ENCODE results near the gene PCMT1. TPM values are rescaled to one million over a fixed set of nuclear protein-coding genes. Genes with fewer than 3 reads are reported as not detected.

PCMT1 gene
- total RNA-seq, 1 donor from 2014 or later = 63.7 TPM

DNA sequence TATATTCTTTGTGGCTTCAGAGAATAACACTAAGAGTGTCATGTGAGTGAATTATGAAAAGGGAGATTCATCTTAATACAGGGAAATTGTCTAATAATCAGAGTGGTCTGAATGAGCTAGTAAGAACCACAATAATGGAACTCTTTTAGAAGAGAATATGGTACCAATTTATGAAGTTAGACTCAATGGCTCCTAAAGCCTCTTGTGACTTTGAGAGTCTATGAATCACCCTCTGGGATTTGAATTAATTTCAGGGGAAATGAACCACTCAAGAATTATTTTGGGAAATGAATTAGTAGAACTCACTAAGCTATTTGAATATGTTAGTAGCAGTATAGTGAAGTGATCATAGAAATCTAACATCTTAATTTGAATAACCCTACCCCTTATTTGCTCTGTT is 14.3 kb downstream of the PCMT1 start:
- no peak overlapping the region for H3K27ac ChIP-seq
- H3K4me1 ChIP-seq = peaks cover 3% of the 10 kb centered on the region
- H3K9me3 ChIP-seq = no peaks in the 10 kb centered on the region
- ATAC-seq (no peak), DNase-seq (no peak)
- TF ChIP-seq, protein P1, sequence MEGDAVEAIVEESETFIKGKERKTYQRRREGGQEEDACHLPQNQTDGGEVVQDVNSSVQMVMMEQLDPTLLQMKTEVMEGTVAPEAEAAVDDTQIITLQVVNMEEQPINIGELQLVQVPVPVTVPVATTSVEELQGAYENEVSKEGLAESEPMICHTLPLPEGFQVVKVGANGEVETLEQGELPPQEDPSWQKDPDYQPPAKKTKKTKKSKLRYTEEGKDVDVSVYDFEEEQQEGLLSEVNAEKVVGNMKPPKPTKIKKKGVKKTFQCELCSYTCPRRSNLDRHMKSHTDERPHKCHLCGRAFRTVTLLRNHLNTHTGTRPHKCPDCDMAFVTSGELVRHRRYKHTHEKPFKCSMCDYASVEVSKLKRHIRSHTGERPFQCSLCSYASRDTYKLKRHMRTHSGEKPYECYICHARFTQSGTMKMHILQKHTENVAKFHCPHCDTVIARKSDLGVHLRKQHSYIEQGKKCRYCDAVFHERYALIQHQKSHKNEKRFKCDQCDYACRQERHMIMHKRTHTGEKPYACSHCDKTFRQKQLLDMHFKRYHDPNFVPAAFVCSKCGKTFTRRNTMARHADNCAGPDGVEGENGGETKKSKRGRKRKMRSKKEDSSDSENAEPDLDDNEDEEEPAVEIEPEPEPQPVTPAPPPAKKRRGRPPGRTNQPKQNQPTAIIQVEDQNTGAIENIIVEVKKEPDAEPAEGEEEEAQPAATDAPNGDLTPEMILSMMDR (IDR thresholded peaks at IDR 0.05) = no peak
- H3K36me3 ChIP-seq = peaks cover 19% of the 10 kb centered on the region
- H3K4me3 ChIP-seq = no peak overlapping the region
- no peaks in the 10 kb centered on the region for H3K27me3 ChIP-seq (ENCODE audit: low read depth)
- intact Hi-C loops (cut with DNase I) = no loop called here

DNA sequence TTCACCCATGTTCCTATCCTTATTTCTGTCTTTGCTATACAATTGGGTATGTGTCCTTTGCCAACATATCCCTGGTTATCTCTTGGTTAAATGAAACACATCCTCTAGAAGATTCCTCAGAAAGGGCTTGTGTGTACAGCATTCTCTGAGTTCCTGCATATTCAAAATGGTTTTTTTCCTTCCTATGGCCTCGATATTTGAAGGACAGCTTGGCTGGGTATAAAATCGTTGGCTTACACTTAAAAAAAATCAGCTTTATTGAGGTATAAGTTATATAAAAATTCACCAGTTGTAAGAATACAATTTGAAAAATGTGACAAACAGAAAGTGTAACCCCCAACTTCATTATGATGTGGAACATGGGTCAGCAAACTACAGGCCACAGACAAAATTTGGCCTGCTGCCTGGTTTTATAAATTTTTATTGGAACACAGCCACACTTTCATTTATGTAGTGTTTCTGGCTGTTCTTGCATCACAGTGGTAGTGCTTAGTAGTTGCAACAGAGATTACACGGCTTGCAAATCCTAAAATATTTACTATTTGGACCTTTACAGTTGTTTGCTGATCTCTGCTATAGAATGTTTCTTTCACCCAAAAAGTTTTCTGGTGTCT is 16.7 kb downstream of the PCMT1 start:
- no peak for ATAC-seq
- no peak overlapping the region for H3K4me3 ChIP-seq
- intact Hi-C loops (cut with DNase I) = no loop called here
- DNase-seq = no peak
- H3K9me3 ChIP-seq = no peaks in the 10 kb centered on the region
- peaks cover 3% of the 10 kb centered on the region for H3K4me1 ChIP-seq
- no peaks in the 10 kb centered on the region for H3K27me3 ChIP-seq (ENCODE audit: low read depth)
- H3K27ac ChIP-seq = no peak overlapping the region
- TF ChIP-seq, protein P1 (IDR thresholded peaks at IDR 0.05) = no peak
- H3K36me3 ChIP-seq = peaks cover 7% of the 10 kb centered on the region

DNA sequence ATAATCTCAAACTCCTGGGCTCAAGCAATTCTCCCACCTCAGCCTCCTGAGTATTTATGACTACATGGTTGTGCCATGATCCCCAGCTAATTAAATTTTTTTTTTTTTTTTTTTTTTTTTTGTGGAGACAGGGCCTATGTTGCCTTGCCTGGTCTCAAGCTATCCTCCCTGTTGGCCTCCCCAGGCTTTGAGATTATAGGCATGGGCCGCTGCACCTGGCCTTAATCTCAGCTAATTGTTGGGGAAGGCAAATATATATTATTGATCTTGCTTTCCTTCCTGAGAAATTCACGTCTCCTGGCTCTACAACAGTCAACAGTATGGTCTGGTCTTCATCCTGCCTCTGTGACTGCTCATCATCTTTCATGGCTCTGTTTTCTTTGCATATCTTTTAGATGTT is 20.1 kb downstream of the PCMT1 start:
- TF ChIP-seq, protein P1 (IDR thresholded peaks at IDR 0.05) = no peak
- Histone ChIP-seq H3K27ac (no peak overlapping the region), H3K9me3 (no peaks in the 10 kb centered on the region), H3K36me3 (peaks cover 39% of the 10 kb centered on the region), H3K27me3 (ENCODE audit: low read depth) (no peaks in the 10 kb centered on the region), H3K4me1 (no peaks in the 10 kb centered on the region), H3K4me3 (no peak overlapping the region)
- DNase-seq = no peak
- no peak for ATAC-seq
- intact Hi-C loops (cut with DNase I) = no loop called here

DNA sequence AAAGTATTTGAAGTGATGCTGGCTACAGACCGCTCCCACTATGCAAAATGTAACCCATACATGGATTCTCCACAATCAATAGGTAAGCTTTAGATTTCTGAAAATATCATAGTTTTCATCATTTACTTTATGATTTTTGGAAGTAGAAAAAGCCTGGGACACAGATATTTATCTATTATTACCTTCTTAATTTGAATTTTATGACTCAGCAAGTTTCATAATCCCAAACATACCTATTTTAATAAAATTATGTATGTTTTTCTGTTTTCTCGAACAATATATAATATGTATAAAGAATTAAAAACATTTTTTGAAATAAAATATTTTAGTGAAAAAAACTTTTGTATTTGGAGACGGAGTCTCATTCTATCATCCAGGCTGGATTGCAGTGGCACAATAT is 21.6 kb downstream of the PCMT1 start:
- Histone ChIP-seq H3K4me3 (no peak overlapping the region), H3K4me1 (no peaks in the 10 kb centered on the region), H3K9me3 (no peaks in the 10 kb centered on the region), H3K36me3 (peaks cover 49% of the 10 kb centered on the region), H3K27ac (no peak overlapping the region), H3K27me3 (ENCODE audit: low read depth) (no peaks in the 10 kb centered on the region)
- intact Hi-C loops (cut with DNase I) = no loop called here
- ATAC-seq (no peak), DNase-seq (no peak)
- TF ChIP-seq, protein P1 (IDR thresholded peaks at IDR 0.05) = no peak

DNA sequence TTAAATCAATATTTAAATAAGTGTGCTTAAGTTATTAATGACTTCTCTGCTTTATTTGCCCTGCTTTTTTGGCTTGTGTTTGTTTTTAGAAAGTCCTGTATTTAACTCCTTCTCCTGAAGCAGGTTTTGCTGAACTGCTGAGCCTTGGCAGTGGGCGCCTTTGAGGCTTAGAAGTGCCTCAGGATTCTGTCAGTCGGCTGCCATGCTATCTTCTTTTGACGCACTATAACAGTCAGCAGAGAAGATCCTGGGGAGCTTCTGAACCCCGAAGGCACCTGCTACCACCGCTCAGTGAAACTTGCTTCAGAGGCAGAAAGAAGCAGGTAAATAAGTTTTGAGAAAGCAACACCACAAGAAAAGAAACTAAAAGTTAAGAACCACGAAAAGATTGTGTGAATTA is 22.4 kb downstream of the PCMT1 start:
- no peaks in the 10 kb centered on the region for H3K9me3 ChIP-seq
- peaks cover 53% of the 10 kb centered on the region for H3K36me3 ChIP-seq
- no peaks in the 10 kb centered on the region for H3K4me1 ChIP-seq
- ATAC-seq (no peak), DNase-seq (no peak)
- intact Hi-C loops (cut with DNase I) = no loop called here
- TF ChIP-seq, protein P1 (IDR thresholded peaks at IDR 0.05) = no peak
- no peak overlapping the region for H3K27ac ChIP-seq
- H3K27me3 ChIP-seq (ENCODE audit: low read depth) = no peaks in the 10 kb centered on the region
- H3K4me3 ChIP-seq = no peak overlapping the region
